ENCODE measurements around the gene HSF4.

The HSF4 gene

GRCh38 chr16:67166598-67167168 lies 2.1 kb downstream of the HSF4 start:
- no peak for DNase-seq

- DNase-seq = no peak
Observed at GRCh38 chr16:67167588-67167987, 3.0 kb downstream of the HSF4 start.

DNA sequence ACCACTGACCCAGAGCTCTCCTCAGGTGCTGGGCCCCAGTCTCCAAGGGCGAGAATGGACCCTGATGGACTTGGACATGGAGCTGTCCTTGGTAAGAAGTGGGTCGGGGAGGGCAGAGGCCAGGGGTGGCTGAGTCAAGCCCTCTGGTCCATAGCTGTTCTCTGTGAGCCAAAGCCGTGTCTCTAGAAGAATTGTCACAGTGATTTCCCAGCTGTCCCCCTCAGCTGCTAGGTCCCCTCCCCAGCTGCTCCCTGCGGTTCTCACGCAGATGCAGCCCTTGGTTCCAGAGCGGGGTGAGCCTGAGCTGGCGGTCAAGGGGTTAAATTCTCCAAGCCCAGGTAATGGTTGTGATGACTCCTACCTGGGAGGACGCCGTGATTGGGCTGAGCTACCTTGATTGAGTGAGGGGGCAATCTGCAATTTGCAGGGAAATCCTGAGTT lies 4.5 kb downstream of the HSF4 start:
- no peak for DNase-seq

DNA sequence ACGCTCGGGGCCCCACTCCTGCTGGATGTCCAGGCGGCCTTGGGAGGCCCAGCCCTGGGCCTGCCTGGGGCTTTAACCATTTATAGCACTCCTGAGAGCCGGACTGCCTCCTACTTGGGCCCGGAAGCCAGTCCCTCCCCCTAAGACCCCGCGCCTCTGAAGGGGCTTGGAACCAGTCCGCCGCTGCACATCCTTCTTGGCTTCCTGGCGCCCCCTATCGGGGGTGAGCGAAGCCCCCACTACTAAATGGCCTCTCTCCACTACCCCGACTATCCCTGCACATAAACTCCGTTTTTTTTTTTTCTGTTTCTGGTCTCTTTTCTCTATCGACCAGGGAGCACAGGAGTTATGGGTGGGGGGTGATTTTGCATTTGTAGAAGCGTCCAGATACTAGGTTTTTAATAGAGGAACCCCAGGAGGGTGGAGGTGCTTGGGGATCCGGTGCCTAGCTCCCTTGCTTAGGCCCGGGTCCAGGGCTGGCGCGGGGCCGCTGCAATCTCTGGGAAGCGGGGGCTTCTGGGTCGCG lies 5.2 kb downstream of the HSF4 start:
- peak in 3 of 14 donors; percentile 34 to 39 (median 35) for DNase-seq

DNA sequence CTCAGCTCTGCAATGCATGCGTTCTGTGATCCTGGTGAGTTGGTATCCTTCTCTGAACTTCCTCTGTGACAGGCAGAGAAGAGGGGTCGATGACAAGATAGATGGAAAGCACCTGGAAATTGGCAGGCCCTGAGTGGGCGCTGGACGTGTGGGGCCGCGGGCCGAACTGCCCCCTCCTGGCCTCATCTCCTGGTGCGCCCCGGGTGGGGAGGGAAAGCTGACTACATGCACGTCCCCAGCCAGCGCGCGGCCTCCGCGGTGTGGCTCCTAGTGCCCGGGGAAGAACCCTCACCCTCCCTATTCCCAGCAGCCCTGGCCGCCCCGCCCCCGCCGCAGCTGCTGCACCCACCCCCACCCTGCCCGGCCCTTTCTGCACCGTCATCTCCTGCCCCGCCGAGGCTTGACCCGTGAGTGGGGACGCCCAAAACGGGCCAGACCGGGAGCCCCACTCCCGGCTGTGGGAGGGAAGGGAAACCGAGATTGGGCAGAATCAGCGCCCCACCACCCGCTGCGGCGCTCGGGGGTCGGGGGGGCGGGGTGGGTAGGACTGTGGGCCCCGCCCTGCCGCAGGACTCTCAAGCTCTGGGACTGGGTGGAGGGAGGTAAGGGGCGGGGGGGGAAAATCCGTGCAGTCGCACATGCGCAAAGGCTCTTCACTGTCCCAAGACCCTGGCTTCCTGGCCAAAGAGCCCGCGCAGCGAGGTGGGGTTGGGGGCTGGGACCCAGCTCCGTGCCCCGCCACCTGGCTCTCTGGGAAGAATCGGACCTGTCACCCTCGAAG lies 5.8 kb downstream of the HSF4 start, which contains the start of gene NOL3:
TSS of gene NOL3 (plus strand) at position 371 of the 781 bp plus-strand sequence.
- DNase-seq = peak in 12 of 14 donors; percentile 19 to 86 (median 56)

GRCh38 chr16:67170949-67171649 lies 6.6 kb downstream of the HSF4 start:
- peak in 1 of 14 donors; percentile 45 for DNase-seq

GRCh38 chr16:67173323-67173722 lies 8.8 kb downstream of the HSF4 start:
- DNase-seq = no peak

GRCh38 chr16:67173808-67174705 lies 9.5 kb downstream of the HSF4 start:
- DNase-seq = peak in 13 of 14 donors; percentile 11 to 92 (median 66)

- peak in 1 of 14 donors; percentile 38 for DNase-seq
Observed at GRCh38 chr16:67174706-67175231, 10.2 kb downstream of the HSF4 start.

DNA sequence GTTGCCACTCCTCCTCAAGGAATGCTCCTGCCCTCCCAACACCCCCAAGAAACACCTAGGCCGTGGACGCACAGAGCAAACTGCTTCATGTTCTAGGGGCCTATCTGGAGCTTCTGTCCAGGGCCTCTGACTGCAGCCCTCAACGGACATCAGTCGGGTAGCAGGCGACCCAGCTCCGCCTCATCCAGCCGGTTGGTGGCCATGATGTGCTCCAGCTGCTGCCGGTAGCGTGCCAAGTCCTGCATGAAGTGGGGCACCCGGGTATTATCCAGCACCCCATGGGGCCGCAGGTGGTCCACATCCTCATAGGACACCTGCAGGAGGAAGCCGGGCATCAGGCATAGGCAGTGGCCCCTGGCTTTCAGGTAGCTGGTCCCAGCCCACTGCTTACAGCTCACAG lies 12.1 kb downstream of the HSF4 start:
- DNase-seq = no peak

- DNase-seq = peak in 3 of 14 donors; percentile 38 to 75 (median 56)
Observed at GRCh38 chr16:67177743-67178699, 13.5 kb downstream of the HSF4 start.

DNA sequence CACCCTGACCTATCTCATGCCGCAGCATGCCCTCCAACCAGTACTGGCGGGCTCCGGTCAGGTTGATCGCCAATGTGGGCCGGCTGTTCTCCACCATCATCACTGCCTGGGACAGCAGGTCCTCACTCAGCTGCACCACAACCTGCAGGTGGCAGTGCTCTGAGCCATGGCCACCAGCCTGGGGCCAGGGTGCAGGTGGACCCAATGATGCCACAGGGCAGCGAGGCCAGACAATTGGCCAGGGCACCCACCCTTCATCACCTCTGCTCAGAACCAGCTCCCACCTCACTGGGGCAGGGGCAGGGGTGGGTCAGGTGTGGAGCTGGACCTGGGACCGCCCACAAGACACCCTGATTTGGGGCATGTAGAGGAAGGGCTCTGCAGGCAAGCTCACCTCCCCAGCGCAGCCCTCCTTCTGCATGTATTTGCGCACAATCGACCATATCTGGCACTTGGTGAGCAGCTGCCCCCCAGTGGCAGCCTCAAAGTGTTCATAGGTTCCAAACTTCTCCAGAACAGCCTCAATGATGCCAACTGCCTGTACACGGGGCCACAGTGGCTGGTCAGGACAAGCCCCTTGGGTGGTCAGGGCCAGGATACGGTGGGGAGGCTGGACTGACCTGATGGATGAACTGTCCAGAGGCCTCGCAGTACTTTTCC lies 15.0 kb downstream of the HSF4 start:
- DNase-seq = no peak

DNA sequence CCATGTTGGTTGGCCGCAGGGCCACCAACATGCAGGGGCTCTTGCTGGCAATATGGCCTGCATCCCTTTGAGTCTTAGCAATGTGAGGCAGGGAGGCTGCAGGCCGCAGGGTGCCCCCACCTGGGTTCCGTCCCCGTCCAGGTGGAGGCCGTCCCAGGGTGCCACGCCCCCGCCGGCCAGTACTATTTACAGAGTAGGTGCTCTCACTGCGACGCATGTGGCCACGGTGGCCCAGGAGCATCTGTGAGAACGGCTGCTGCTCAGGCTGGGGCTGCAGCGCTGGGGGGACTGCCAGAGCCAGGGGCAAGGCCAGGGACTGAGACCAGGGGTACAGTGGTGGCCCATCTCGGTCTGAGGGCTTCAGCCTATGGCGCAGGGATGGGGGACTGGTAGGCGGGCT lies 15.6 kb downstream of the HSF4 start:
- DNase-seq = no peak

- peak in 4 of 14 donors; percentile 19 to 66 (median 38) for DNase-seq
Observed at GRCh38 chr16:67181346-67181745, 16.8 kb downstream of the HSF4 start.

DNA sequence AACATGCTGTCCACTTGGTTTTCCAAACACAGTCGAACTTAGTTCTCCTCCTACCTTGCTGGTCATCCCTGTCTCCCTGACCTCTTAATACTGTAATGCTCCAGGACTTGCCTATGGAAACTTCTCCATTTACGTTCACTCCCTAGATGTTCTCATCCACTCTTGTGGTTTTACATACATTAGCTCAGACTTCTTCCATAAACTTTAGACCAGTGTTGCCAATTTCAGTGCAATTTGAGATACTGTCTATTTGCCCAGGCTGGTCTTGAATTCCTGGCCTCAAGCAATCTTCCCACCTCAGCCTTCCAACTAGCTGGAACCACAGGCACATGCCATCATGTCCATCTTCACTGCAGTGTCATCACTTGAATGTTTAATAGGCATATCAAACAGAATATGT lies 17.7 kb downstream of the HSF4 start:
- DNase-seq = no peak

- DNase-seq = no peak
Observed at GRCh38 chr16:67183284-67183626, 18.7 kb downstream of the HSF4 start.

GRCh38 chr16:67183627-67184452 lies 19.3 kb downstream of the HSF4 start, which contains the start of gene MATCAP1:
TSS of gene MATCAP1 (minus strand) at chr16:67183963. CDS start at chr16:67180610, 3,353 bp downstream.
- peak; percentile 77 to 98 (median 95) for DNase-seq

GRCh38 chr16:67184453-67184994 lies 20.0 kb downstream of the HSF4 start:
- no peak for DNase-seq
